Prostate gland (tissue), 2 donors: ENCODE measurements around the gene SNED1.

Source experiments
- POLR2AphosphoS5 ChIP-seq: sonication (generic); formaldehyde crosslinking; IDR thresholded peaks from one replicate; pipeline ENCODE4 v1.6.1; 2017; ENCODE audit warnings: antibody characterized with exemption
- TF ChIP-seq, protein P1 (sequence below), 4 experiments: fragments of 200-600 bp in 2 of 4; fragments of 450-650 bp in 2 of 4; sonication (generic) in 2 of 4; IDR thresholded peaks; 1 replicate in 3 of 4; 2 replicates in 1 of 4; pipeline ENCODE4 v1.5.1; 2016 to 2019; ENCODE audit warnings: antibody characterized with exemption in 4 of 4, mild to moderate bottlenecking in 2 of 4, moderate library complexity in 2 of 4

DNA sequence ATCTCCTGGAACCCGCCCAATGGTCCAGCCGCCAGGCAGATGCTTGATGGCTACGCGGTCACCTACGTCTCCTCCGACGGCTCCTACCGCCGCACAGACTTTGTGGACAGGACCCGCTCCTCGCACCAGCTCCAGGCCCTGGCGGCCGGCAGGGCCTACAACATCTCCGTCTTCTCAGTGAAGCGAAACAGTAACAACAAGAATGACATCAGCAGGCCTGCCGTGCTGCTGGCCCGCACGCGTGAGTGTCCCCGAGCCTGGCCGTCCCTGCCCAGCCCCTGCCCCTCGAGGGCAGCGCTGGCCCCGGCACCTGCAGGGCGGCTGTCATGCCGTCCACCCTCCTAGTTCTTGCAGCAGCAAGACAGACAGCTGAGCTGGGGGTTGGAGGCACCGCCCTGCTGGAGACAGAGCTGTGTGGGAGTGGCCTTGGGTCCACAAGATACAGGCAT lies 67.0 kb downstream of the SNED1 start:
- TF ChIP-seq, protein P1, sequence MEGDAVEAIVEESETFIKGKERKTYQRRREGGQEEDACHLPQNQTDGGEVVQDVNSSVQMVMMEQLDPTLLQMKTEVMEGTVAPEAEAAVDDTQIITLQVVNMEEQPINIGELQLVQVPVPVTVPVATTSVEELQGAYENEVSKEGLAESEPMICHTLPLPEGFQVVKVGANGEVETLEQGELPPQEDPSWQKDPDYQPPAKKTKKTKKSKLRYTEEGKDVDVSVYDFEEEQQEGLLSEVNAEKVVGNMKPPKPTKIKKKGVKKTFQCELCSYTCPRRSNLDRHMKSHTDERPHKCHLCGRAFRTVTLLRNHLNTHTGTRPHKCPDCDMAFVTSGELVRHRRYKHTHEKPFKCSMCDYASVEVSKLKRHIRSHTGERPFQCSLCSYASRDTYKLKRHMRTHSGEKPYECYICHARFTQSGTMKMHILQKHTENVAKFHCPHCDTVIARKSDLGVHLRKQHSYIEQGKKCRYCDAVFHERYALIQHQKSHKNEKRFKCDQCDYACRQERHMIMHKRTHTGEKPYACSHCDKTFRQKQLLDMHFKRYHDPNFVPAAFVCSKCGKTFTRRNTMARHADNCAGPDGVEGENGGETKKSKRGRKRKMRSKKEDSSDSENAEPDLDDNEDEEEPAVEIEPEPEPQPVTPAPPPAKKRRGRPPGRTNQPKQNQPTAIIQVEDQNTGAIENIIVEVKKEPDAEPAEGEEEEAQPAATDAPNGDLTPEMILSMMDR (IDR thresholded peaks at IDR 0.05): no peak
- TF ChIP-seq POLR2AphosphoS5: no peak
